GM12875 (cell line): ENCODE data around the gene HPCAL1.

ENCODE experiments used
- H3K4me3 ChIP-seq: one replicate; pipeline ENCODE4 v1.5.1; 2011; ENCODE audit warnings: low read depth, low read length, control low read depth
- CTCF ChIP-seq: IDR thresholded peaks from 2 replicates; pipeline ENCODE4 v1.5.1; 2011; ENCODE audit warnings: low read depth, mild to moderate bottlenecking, control low read depth, inconsistent platforms, low read length, moderate library complexity, borderline replicate concordance; ENCODE audit not compliant: insufficient read depth

Gene HPCAL1

GRCh38 chr2:10352972-10353371 lies 50.3 kb downstream of the HPCAL1 start:
- TF ChIP-seq CTCF: no peak
- no peak overlapping the region for H3K4me3 ChIP-seq

GRCh38 chr2:10353931-10354330 lies 51.2 kb downstream of the HPCAL1 start:
- H3K4me3 ChIP-seq: no peak overlapping the region
- no peak for TF ChIP-seq CTCF

GRCh38 chr2:10354399-10354798 lies 51.7 kb downstream of the HPCAL1 start:
- no peak for TF ChIP-seq CTCF
- no peak overlapping the region for H3K4me3 ChIP-seq

DNA sequence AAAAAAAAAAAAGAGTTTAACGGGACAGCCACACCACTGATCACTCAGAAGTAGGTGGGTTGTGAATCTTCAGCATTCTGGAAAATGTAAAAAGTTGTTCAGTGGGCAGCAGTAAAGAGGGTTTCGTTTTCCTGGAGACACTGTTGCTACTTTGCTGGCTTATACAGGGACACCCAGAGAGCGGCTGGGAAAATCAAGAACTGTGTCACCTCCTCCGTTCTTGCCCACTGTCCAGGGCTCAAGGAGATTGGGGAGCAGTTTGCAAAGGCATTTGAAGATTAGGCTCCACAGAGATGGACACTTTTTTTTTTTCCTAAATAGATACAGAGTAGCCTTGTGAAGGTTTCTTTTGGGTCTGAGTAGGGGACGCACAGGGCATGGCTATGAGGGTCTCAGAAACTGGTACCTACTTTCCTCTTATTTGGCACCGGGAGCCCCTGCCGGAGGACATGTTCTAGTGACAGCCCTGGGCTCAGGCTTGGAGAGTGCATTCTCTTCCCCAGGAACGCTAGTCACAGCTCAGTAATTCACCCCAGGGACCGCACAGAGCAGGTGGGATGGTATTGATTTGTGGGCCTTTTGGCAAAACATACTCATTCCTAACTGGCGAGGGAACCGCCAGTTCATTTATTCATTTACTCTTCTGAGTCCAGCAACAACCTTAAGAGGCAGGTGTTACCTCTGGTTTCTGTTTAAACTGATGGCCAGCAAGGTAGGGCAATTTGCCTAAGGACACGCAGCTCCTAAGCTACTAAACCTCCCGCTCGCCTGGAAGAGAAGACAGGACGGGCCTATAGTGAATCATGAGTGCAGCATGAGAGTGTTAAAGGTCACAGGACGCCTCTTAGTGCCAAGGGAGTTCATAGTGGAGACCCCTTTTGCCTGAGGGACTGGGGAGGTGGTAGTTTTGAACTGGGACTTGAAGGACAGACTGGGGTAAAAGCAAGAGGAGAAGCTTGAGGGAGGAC lies 53.1 kb downstream of the HPCAL1 start:
- no peak for TF ChIP-seq CTCF
- no peak overlapping the region for H3K4me3 ChIP-seq

- H3K4me3 ChIP-seq: no peak overlapping the region
- no peak for TF ChIP-seq CTCF
Observed at GRCh38 chr2:10356439-10356811, 53.7 kb downstream of the HPCAL1 start.

- TF ChIP-seq CTCF: no peak
- H3K4me3 ChIP-seq: no peak overlapping the region
Observed at GRCh38 chr2:10357193-10358169, 54.8 kb downstream of the HPCAL1 start.
